ENCODE data around the gene SRXN1.
A peak's percentile ranks its signal among the peaks of the same experiment; 100 is the strongest.

Gene SRXN1

GRCh38 chr20:675033-675452 lies 22.0 kb upstream of the SRXN1 start:
- no peak overlapping the region for H3K27ac ChIP-seq (ENCODE audit: low read length)
- H3K27me3 ChIP-seq (ENCODE audit: low read depth, low read length), result peaks cover 23% of the 10 kb centered on the region
- no peaks in the 10 kb centered on the region for H3K36me3 ChIP-seq (ENCODE audit: control insufficient read depth in 1 of 2, insufficient read depth in 2 of 2, low read length in 2 of 2)
- no peaks in the 10 kb centered on the region for H3K9me3 ChIP-seq (ENCODE audit: control insufficient read depth in 1 of 2, low read length in 2 of 2)
- H3K4me3 ChIP-seq (ENCODE audit: low read depth in 1 of 2, low read length in 2 of 2), result peak overlapping the region in 1 of 2 donors; percentile 52
- H3K4me1 ChIP-seq (ENCODE audit: control insufficient read depth in 1 of 2, insufficient read depth in 2 of 2, low read length in 2 of 2), result peaks cover 0 to 18% of the 10 kb centered on the region in 2 donors

GRCh38 chr20:673603-674001 lies 20.6 kb upstream of the SRXN1 start:
- H3K4me1 ChIP-seq (ENCODE audit: control insufficient read depth in 1 of 2, insufficient read depth in 2 of 2, low read length in 2 of 2), result peaks cover 0 to 18% of the 10 kb centered on the region in 2 donors
- no peaks in the 10 kb centered on the region for H3K9me3 ChIP-seq (ENCODE audit: control insufficient read depth in 1 of 2, low read length in 2 of 2)
- peaks cover 23% of the 10 kb centered on the region for H3K27me3 ChIP-seq (ENCODE audit: low read depth, low read length)
- no peak overlapping the region for H3K27ac ChIP-seq (ENCODE audit: low read length)
- no peak overlapping the region for H3K4me3 ChIP-seq (ENCODE audit: low read depth in 1 of 2, low read length in 2 of 2)
- H3K36me3 ChIP-seq (ENCODE audit: control insufficient read depth in 1 of 2, insufficient read depth in 2 of 2, low read length in 2 of 2), result no peaks in the 10 kb centered on the region

- Histone ChIP-seq H3K9me3 (ENCODE audit: control insufficient read depth in 1 of 2, low read length in 2 of 2) (no peaks in the 10 kb centered on the region), H3K27ac (ENCODE audit: low read length) (no peak overlapping the region), H3K4me3 (ENCODE audit: low read depth in 1 of 2, low read length in 2 of 2) (no peak overlapping the region), H3K36me3 (ENCODE audit: control insufficient read depth in 1 of 2, insufficient read depth in 2 of 2, low read length in 2 of 2) (no peaks in the 10 kb centered on the region), H3K27me3 (ENCODE audit: low read depth, low read length) (peaks cover 23% of the 10 kb centered on the region), H3K4me1 (ENCODE audit: control insufficient read depth in 1 of 2, insufficient read depth in 2 of 2, low read length in 2 of 2) (peaks cover 0 to 18% of the 10 kb centered on the region in 2 donors)
Observed at GRCh38 chr20:672963-673602, 20.1 kb upstream of the SRXN1 start.

- Histone ChIP-seq H3K27me3 (ENCODE audit: low read depth, low read length) (peaks cover 23% of the 10 kb centered on the region), H3K27ac (ENCODE audit: low read length) (no peak overlapping the region), H3K4me1 (ENCODE audit: control insufficient read depth in 1 of 2, insufficient read depth in 2 of 2, low read length in 2 of 2) (peaks cover 0 to 14% of the 10 kb centered on the region in 2 donors)
Observed at GRCh38 chr20:671252-672030, 18.4 kb upstream of the SRXN1 start.

GRCh38 chr20:669573-669972 lies 16.6 kb upstream of the SRXN1 start:
- Histone ChIP-seq H3K9me3 (ENCODE audit: control insufficient read depth in 1 of 2, low read length in 2 of 2) (no peaks in the 10 kb centered on the region), H3K27me3 (ENCODE audit: low read depth, low read length) (peaks cover 30% of the 10 kb centered on the region), H3K27ac (ENCODE audit: low read length) (no peak overlapping the region), H3K4me1 (ENCODE audit: control insufficient read depth in 1 of 2, insufficient read depth in 2 of 2, low read length in 2 of 2) (no peaks in the 10 kb centered on the region), H3K4me3 (ENCODE audit: low read depth in 1 of 2, low read length in 2 of 2) (no peak overlapping the region), H3K36me3 (ENCODE audit: control insufficient read depth in 1 of 2, insufficient read depth in 2 of 2, low read length in 2 of 2) (no peaks in the 10 kb centered on the region)

More at GRCh38 chr20:671252-672030, 18.4 kb upstream of the SRXN1 start:
- Histone ChIP-seq H3K4me3 (ENCODE audit: low read depth in 1 of 2, low read length in 2 of 2) (no peak overlapping the region), H3K9me3 (ENCODE audit: control insufficient read depth in 1 of 2, low read length in 2 of 2) (no peaks in the 10 kb centered on the region), H3K36me3 (ENCODE audit: control insufficient read depth in 1 of 2, insufficient read depth in 2 of 2, low read length in 2 of 2) (no peaks in the 10 kb centered on the region)

GRCh38 chr20:668638-669037 lies 15.6 kb upstream of the SRXN1 start:
- no peaks in the 10 kb centered on the region for H3K4me1 ChIP-seq (ENCODE audit: control insufficient read depth in 1 of 2, insufficient read depth in 2 of 2, low read length in 2 of 2)
- H3K27me3 ChIP-seq (ENCODE audit: low read depth, low read length), result peaks cover 24% of the 10 kb centered on the region
- H3K27ac ChIP-seq (ENCODE audit: low read length), result no peak overlapping the region

GRCh38 chr20:668050-668449 lies 15.1 kb upstream of the SRXN1 start:
- H3K27me3 ChIP-seq (ENCODE audit: low read depth, low read length), result peaks cover 20% of the 10 kb centered on the region
- no peak overlapping the region for H3K4me3 ChIP-seq (ENCODE audit: low read depth in 1 of 2, low read length in 2 of 2)
- no peaks in the 10 kb centered on the region for H3K4me1 ChIP-seq (ENCODE audit: control insufficient read depth in 1 of 2, insufficient read depth in 2 of 2, low read length in 2 of 2)
- H3K27ac ChIP-seq (ENCODE audit: low read length), result no peak overlapping the region
- H3K36me3 ChIP-seq (ENCODE audit: control insufficient read depth in 1 of 2, insufficient read depth in 2 of 2, low read length in 2 of 2), result no peaks in the 10 kb centered on the region
- H3K9me3 ChIP-seq (ENCODE audit: control insufficient read depth in 1 of 2, low read length in 2 of 2), result no peaks in the 10 kb centered on the region

More at GRCh38 chr20:668638-669037, 15.6 kb upstream of the SRXN1 start:
- H3K36me3 ChIP-seq (ENCODE audit: control insufficient read depth in 1 of 2, insufficient read depth in 2 of 2, low read length in 2 of 2), result no peaks in the 10 kb centered on the region
- no peak overlapping the region for H3K4me3 ChIP-seq (ENCODE audit: low read depth in 1 of 2, low read length in 2 of 2)
- no peaks in the 10 kb centered on the region for H3K9me3 ChIP-seq (ENCODE audit: control insufficient read depth in 1 of 2, low read length in 2 of 2)

GRCh38 chr20:667351-668034 lies 14.5 kb upstream of the SRXN1 start:
- no peaks in the 10 kb centered on the region for H3K4me1 ChIP-seq (ENCODE audit: control insufficient read depth in 1 of 2, insufficient read depth in 2 of 2, low read length in 2 of 2)
- H3K27ac ChIP-seq (ENCODE audit: low read length), result no peak overlapping the region
- no peaks in the 10 kb centered on the region for H3K9me3 ChIP-seq (ENCODE audit: control insufficient read depth in 1 of 2, low read length in 2 of 2)
- H3K27me3 ChIP-seq (ENCODE audit: low read depth, low read length), result peaks cover 23% of the 10 kb centered on the region
- no peaks in the 10 kb centered on the region for H3K36me3 ChIP-seq (ENCODE audit: control insufficient read depth in 1 of 2, insufficient read depth in 2 of 2, low read length in 2 of 2)
- no peak overlapping the region for H3K4me3 ChIP-seq (ENCODE audit: low read depth in 1 of 2, low read length in 2 of 2)

- H3K9me3 ChIP-seq (ENCODE audit: control insufficient read depth in 1 of 2, low read length in 2 of 2), result no peaks in the 10 kb centered on the region
- no peaks in the 10 kb centered on the region for H3K36me3 ChIP-seq (ENCODE audit: control insufficient read depth in 1 of 2, insufficient read depth in 2 of 2, low read length in 2 of 2)
- no peak overlapping the region for H3K4me3 ChIP-seq (ENCODE audit: low read depth in 1 of 2, low read length in 2 of 2)
- no peak overlapping the region for H3K27ac ChIP-seq (ENCODE audit: low read length)
- no peaks in the 10 kb centered on the region for H3K4me1 ChIP-seq (ENCODE audit: control insufficient read depth in 1 of 2, insufficient read depth in 2 of 2, low read length in 2 of 2)
- peaks cover 25% of the 10 kb centered on the region for H3K27me3 ChIP-seq (ENCODE audit: low read depth, low read length)
Observed at GRCh38 chr20:666877-667276, 13.9 kb upstream of the SRXN1 start.

- Histone ChIP-seq H3K27ac (ENCODE audit: low read length) (no peak overlapping the region), H3K27me3 (ENCODE audit: low read depth, low read length) (peaks cover 29% of the 10 kb centered on the region), H3K36me3 (ENCODE audit: control insufficient read depth in 1 of 2, insufficient read depth in 2 of 2, low read length in 2 of 2) (no peaks in the 10 kb centered on the region), H3K4me3 (ENCODE audit: low read depth in 1 of 2, low read length in 2 of 2) (no peak overlapping the region), H3K9me3 (ENCODE audit: control insufficient read depth in 1 of 2, low read length in 2 of 2) (no peaks in the 10 kb centered on the region), H3K4me1 (ENCODE audit: control insufficient read depth in 1 of 2, insufficient read depth in 2 of 2, low read length in 2 of 2) (no peaks in the 10 kb centered on the region)
Observed at GRCh38 chr20:665276-665675, 12.3 kb upstream of the SRXN1 start.

- H3K27me3 ChIP-seq (ENCODE audit: low read depth, low read length), result peaks cover 29% of the 10 kb centered on the region
- no peaks in the 10 kb centered on the region for H3K36me3 ChIP-seq (ENCODE audit: control insufficient read depth in 1 of 2, insufficient read depth in 2 of 2, low read length in 2 of 2)
- H3K4me3 ChIP-seq (ENCODE audit: low read depth in 1 of 2, low read length in 2 of 2), result no peak overlapping the region
- H3K4me1 ChIP-seq (ENCODE audit: control insufficient read depth in 1 of 2, insufficient read depth in 2 of 2, low read length in 2 of 2), result no peaks in the 10 kb centered on the region
- H3K9me3 ChIP-seq (ENCODE audit: control insufficient read depth in 1 of 2, low read length in 2 of 2), result no peaks in the 10 kb centered on the region
- no peak overlapping the region for H3K27ac ChIP-seq (ENCODE audit: low read length)
Observed at GRCh38 chr20:664576-664975, 11.6 kb upstream of the SRXN1 start.

Data from muscle layer of duodenum (tissue), 2 donors.